SH-SY5Y (cell line): ENCODE data around the gene FBLIM1.
A peak's percentile ranks its signal among the peaks of the same experiment; 100 is the strongest.

Experiments used
- GATA2 ChIP-seq: IDR thresholded peaks from 2 replicates; pipeline ENCODE4 v1.6.1; 2011; ENCODE audit warnings: mild to moderate bottlenecking, low read depth, low read length
- GATA3 ChIP-seq: IDR thresholded peaks from 2 replicates; pipeline ENCODE4 v1.6.1; 2011; ENCODE audit warnings: low read depth, mild to moderate bottlenecking, low read length, moderate library complexity

Gene FBLIM1

GRCh38 chr1:15748690-15749398, 9.8 kb upstream of the FBLIM1 start:
- no peak for TF ChIP-seq GATA3

- TF ChIP-seq GATA3 (no peak), GATA2 (no peak)
These were observed 8.9 kb upstream of the FBLIM1 start for GRCh38 chr1:15749399-15750291.

- TF ChIP-seq GATA3 (no peak), GATA2 (no peak)
These were observed 7.7 kb upstream of the FBLIM1 start for GRCh38 chr1:15750924-15751323.

- TF ChIP-seq GATA2 (no peak), GATA3 (no peak)
These were observed 6.9 kb upstream of the FBLIM1 start for GRCh38 chr1:15751717-15752116.

- TF ChIP-seq GATA2 (no peak), GATA3 (no peak)
These were observed 4.8 kb upstream of the FBLIM1 start for GRCh38 chr1:15753776-15754175.

GRCh38 chr1:15755021-15755645, 3.5 kb upstream of the FBLIM1 start:
- no peak for TF ChIP-seq GATA3
- TF ChIP-seq GATA2: peak; percentile 5; the same call in 1 of the 2 replicates

GRCh38 chr1:15755646-15756040, 3.0 kb upstream of the FBLIM1 start:
- TF ChIP-seq GATA3 (no peak), GATA2 (no peak)

GRCh38 chr1:15756143-15757015, 2.2 kb upstream of the FBLIM1 start:
- TF ChIP-seq GATA2: no peak
- TF ChIP-seq GATA3: no peak

GRCh38 chr1:15757016-15757543, 1.5 kb upstream of the FBLIM1 start:
- TF ChIP-seq GATA2 (no peak), GATA3 (no peak)

- TF ChIP-seq GATA2 (peak; percentile 97), GATA3 (no peak; the same call in 1 of the 2 replicates)
These were observed 836 bp upstream of the FBLIM1 start for GRCh38 chr1:15757575-15758342.

- TF ChIP-seq GATA3 (no peak), GATA2 (no peak)
These were observed 512 bp downstream of the FBLIM1 start for GRCh38 chr1:15758953-15759661.
